HCT116 (cell line): ENCODE data around the gene C19orf38. TPM values are rescaled to one million over a fixed set of nuclear protein-coding genes. Genes with fewer than 3 reads are reported as not detected.

Experiments
- ATAC-seq: fragments of 200-7000 bp; cut with Tn5 transposase; 2 replicates; pipeline ENCODE4 v1.9.1; 2020; ENCODE audit warnings: mild to moderate bottlenecking, moderate library complexity
- BruUV-seq: library from RNA; stranded (reverse); fragments of 400-500 nt; replicated peaks from 2 replicates; lab custom pipeline; 2021; lab: Mats Ljungman, UMichigan
- CTCF ChIA-PET: fragments of 300-600 bp; sonication (Branson Sonifier 250); formaldehyde crosslinking; loops from one replicate; lab custom pipeline; 2021; ENCODE audit warnings: antibody characterized with exemption; lab: Charles Lee
- POLR2A ChIA-PET: fragments of 300-600, 350-600 bp; sonication (Branson Sonifier 250); formaldehyde crosslinking; loops from one replicate; lab custom pipeline; 2021; ENCODE audit warnings: antibody characterized with exemption; lab: Charles Lee
- RAD21 ChIA-PET, 2 experiments: fragments of 300-600 bp; sonication (Branson Sonifier 250); formaldehyde crosslinking; loops; one replicate each; lab custom pipeline; 2023; ENCODE audit warnings: low total read pairs in 2 of 2; ENCODE audit not compliant: uncharacterized antibody in 2 of 2, unreplicated experiment in 2 of 2, low non-redundant PET in 1 of 2; lab: Charles Lee
- DNase-seq: peaks from one replicate; pipeline ENCODE4 v3.0.0-alpha.2; 2010; ENCODE audit warnings: low read depth, low spot score
- H2AFZ ChIP-seq: fragments of 200-600 bp; shearing (Covaris generic), sonication (generic); 2 replicates; pipeline ENCODE4 v1.6.1; 2017; ENCODE audit warnings: low read depth, mixed run types, mixed read lengths, antibody characterized with exemption, low read length; ENCODE audit not compliant: poor library complexity, severe bottlenecking
- H3K27ac ChIP-seq: 2 replicates; pipeline ENCODE4 v1.5.1; 2012; ENCODE audit warnings: low read depth, low read length
- H3K27me3 ChIP-seq: fragments of 200-600 bp; sonication (generic); 2 replicates; pipeline ENCODE4 v1.6.1; 2016; ENCODE audit warnings: mixed run types, low read length, mixed read lengths; ENCODE audit not compliant: insufficient read depth
- H3K36me3 ChIP-seq, 2 experiments: fragments of 200-500 bp in 1 of 2; fragments of 200-600 bp in 1 of 2; sonication (Bioruptor generic) in 1 of 2; sonication (generic) in 1 of 2; 2 replicates each; pipeline versions ENCODE4 v1.5.1 to v1.6.1; 2014 to 2016; ENCODE audit warnings: low read length in 2 of 2, inconsistent platforms in 1 of 2, mixed read lengths in 1 of 2, mixed run types in 1 of 2; ENCODE audit not compliant: insufficient read depth in 2 of 2, control insufficient read depth in 1 of 2
- H3K4me1 ChIP-seq, 2 experiments: fragments of 200-600 bp in 1 of 2; sonication (generic) in 1 of 2; 2 replicates each; pipeline versions ENCODE4 v1.5.1 to v1.6.1; 2012 to 2017; ENCODE audit warnings: low read length in 2 of 2, inconsistent platforms in 1 of 2, mild to moderate bottlenecking in 1 of 2, mixed read lengths in 1 of 2, mixed run types in 1 of 2, moderate library complexity in 1 of 2; ENCODE audit not compliant: insufficient read depth in 2 of 2, control insufficient read depth in 1 of 2
- H3K4me2 ChIP-seq: fragments of 200-600 bp; sonication (generic); 2 replicates; pipeline ENCODE4 v1.6.1; 2017; ENCODE audit warnings: mixed run types, low read length, mixed read lengths
- H3K4me3 ChIP-seq, 2 experiments: fragments of 200-600 bp in 1 of 2; sonication (generic) in 1 of 2; replicated peaks in 1 of 2; 2 replicates each; pipeline ENCODE4 v1.5.1; 2011 to 2016; ENCODE audit warnings: low read length in 2 of 2, control low read depth in 1 of 2, low read depth in 1 of 2, mild to moderate bottlenecking in 1 of 2, mixed read lengths in 1 of 2, mixed run types in 1 of 2
- H3K79me2 ChIP-seq: fragments of 200-600 bp; sonication (generic); 2 replicates; pipeline ENCODE4 v1.6.1; 2017; ENCODE audit warnings: mild to moderate bottlenecking, mixed run types, low read length, moderate library complexity, mixed read lengths; ENCODE audit not compliant: insufficient read depth
- H3K9ac ChIP-seq: fragments of 200-600 bp; sonication (generic); 2 replicates; pipeline ENCODE4 v1.6.1; 2016; ENCODE audit warnings: low read length, mixed read lengths
- H3K9me2 ChIP-seq: fragments of 200-600 bp; sonication (generic), shearing (Covaris generic); 2 replicates; pipeline ENCODE4 v1.6.1; 2017; ENCODE audit warnings: mixed run types, mild to moderate bottlenecking, moderate library complexity; ENCODE audit not compliant: insufficient read depth
- H3K9me3 ChIP-seq, 2 experiments: fragments of 200-500 bp in 1 of 2; fragments of 200-600 bp in 1 of 2; sonication (Bioruptor generic) in 1 of 2; sonication (generic) in 1 of 2; 2 replicates each; pipeline ENCODE4 v1.6.1; 2014 to 2017; ENCODE audit warnings: low read length in 2 of 2, mixed read lengths in 2 of 2, inconsistent platforms in 1 of 2, low read depth in 1 of 2, mild to moderate bottlenecking in 1 of 2, mixed run types in 1 of 2, moderate library complexity in 1 of 2; ENCODE audit not compliant: control insufficient read depth in 1 of 2, insufficient read depth in 1 of 2
- H4K20me1 ChIP-seq: fragments of 200-600 bp; sonication (generic), shearing (Covaris generic); 2 replicates; pipeline ENCODE4 v1.6.1; 2017; ENCODE audit warnings: mixed run types, mild to moderate bottlenecking, moderate library complexity; ENCODE audit not compliant: insufficient read depth
- CBX3 ChIP-seq: IDR thresholded peaks from 2 replicates; pipeline ENCODE4 v1.6.1; 2012; ENCODE audit warnings: low read depth
- CEBPB ChIP-seq: IDR thresholded peaks from 2 replicates; pipeline ENCODE4 v1.6.1; 2012; ENCODE audit warnings: low read depth
- EGR1 ChIP-seq: IDR thresholded peaks from 2 replicates; pipeline ENCODE4 v1.6.1; 2012; ENCODE audit warnings: low read depth
- ELF1 ChIP-seq: IDR thresholded peaks from 2 replicates; pipeline ENCODE4 v1.6.1; 2012; ENCODE audit warnings: low read depth, borderline replicate concordance
- FOSL1 ChIP-seq: IDR thresholded peaks from 2 replicates; pipeline ENCODE4 v1.6.1; 2012; ENCODE audit warnings: low read depth
- JUND ChIP-seq: IDR thresholded peaks from 2 replicates; pipeline ENCODE4 v1.6.1; 2012
- POLR2AphosphoS5 ChIP-seq: IDR thresholded peaks from 2 replicates; pipeline ENCODE4 v1.6.1; 2011; ENCODE audit warnings: mild to moderate bottlenecking, low read depth, low read length, moderate library complexity
- SP1 ChIP-seq: IDR thresholded peaks from 2 replicates; pipeline ENCODE4 v1.6.1; 2012; ENCODE audit warnings: low read depth
- SRF ChIP-seq: IDR thresholded peaks from 2 replicates; pipeline ENCODE4 v1.6.1; 2012; ENCODE audit warnings: low read depth
- TCF7L2 ChIP-seq: IDR thresholded peaks from 2 replicates; pipeline ENCODE4 v1.7.0; 2011; ENCODE audit warnings: borderline replicate concordance, inconsistent platforms; ENCODE audit not compliant: insufficient read depth, insufficient read length; ENCODE audit errors: extremely low read depth
- intact Hi-C: fragments of 100-400 bp; cut with micrococcal nuclease; formaldehyde crosslinking; loops from 2 replicates; pipeline ENCODE4 v1.10.0; 2022
- total RNA-seq: library from RNA; stranded (reverse); gene quantifications from one replicate; pipeline ENCODE4 v1.2.1, GENCODE V29; 2021; ENCODE audit not compliant: unreplicated experiment
- TF ChIP-seq, protein P1 (sequence below): IDR thresholded peaks from 2 replicates; pipeline ENCODE4 v1.6.1; 2012
- TF ChIP-seq, protein P2 (sequence below), 3 experiments: fragments of 200-600 bp in 1 of 3; sonication (generic) in 1 of 3; IDR thresholded peaks in 2 of 3; conservative IDR thresholded peaks in 1 of 3; 2 replicates each; pipeline ENCODE4 v1.5.1; 2012 to 2017; ENCODE audit warnings: low read depth in 2 of 3, low read length in 2 of 3, antibody characterized with exemption in 1 of 3, borderline replicate concordance in 1 of 3, control low read depth in 1 of 3, mild to moderate bottlenecking in 1 of 3, mixed read lengths in 1 of 3, mixed run types in 1 of 3, moderate library complexity in 1 of 3; ENCODE audit not compliant: insufficient read depth in 1 of 3
- TF ChIP-seq, protein P3 (sequence below): IDR thresholded peaks from 2 replicates; pipeline ENCODE4 v1.6.1; 2012; ENCODE audit warnings: low read depth

Gene C19orf38
- total RNA-seq, 1 experiment from 2014 or later = 0.74 TPM

DNA sequence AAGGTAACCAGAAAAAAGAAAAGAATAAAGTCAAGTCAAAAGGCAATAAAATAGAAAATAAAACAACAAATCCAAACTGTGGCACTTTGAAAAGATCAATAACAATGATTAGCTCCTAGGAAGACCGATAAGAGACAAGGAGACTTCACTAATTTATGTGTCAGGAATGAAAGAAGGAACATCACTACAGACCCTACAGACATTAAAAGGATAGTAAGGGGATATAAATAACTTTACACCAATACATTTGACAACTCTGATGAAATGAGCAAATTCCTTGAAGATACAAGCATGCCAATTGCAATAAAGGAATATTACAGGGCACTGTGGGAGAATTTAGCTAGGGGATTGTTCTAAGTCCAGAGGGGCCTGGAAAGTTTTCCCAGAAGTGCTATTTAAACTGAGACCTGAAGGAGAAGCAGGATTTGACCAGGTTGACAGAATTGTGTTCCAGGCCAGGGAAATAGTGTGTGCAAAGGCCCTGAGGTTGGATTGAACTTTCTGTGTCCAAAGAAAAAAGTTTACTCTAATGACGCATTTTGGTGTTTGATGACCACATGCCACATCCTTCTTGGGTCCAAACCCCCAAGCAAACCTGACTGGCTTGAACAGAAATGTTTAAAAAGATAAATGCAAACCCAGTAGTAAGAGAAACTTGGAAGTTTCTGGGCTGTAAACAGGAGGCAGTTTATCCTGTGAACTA is 1.6 kb upstream of the C19orf38 start:
- Histone ChIP-seq H4K20me1 (no peaks in the 10 kb centered on the region), H3K9ac (no peak overlapping the region), H2AFZ (no peak overlapping the region), H3K79me2 (no peaks in the 10 kb centered on the region), H3K27ac (no peak overlapping the region), H3K9me3 (no peaks in the 10 kb centered on the region), H3K36me3 (no peaks in the 10 kb centered on the region), H3K9me2 (no peaks in the 10 kb centered on the region)
- RAD21 ChIA-PET = no interaction called here
- BruUV-seq = no TSS peak
- POLR2A ChIA-PET = interaction anchor here (0.9 kb wide), 1 partner anchor 11 kb away, joined by 3 read pairs; the partner anchor contains the start of gene TMED1
- TF ChIP-seq FOSL1 = no peak
- no peak for TF ChIP-seq CEBPB
- no peak for TF ChIP-seq TCF7L2
- TF ChIP-seq SRF = no peak
- TF ChIP-seq EGR1 = no peak
- TF ChIP-seq, all 23 proteins: peak for 0
- Histone ChIP-seq H3K27me3 (no peaks in the 10 kb centered on the region), H3K4me3 (no peak overlapping the region), H3K4me2 (no peak overlapping the region), H3K4me1 (no peaks in the 10 kb centered on the region)
- intact Hi-C loops = no loop called here
- DNase-seq (no peak), ATAC-seq (no peak)
- CTCF ChIA-PET = interaction anchor here (1.3 to 2.8 kb wide), 5 partner anchors 9 to 17 kb away, joined by 3 to 11 read pairs (median 7); partner anchors contain the start of gene TMED1

DNA sequence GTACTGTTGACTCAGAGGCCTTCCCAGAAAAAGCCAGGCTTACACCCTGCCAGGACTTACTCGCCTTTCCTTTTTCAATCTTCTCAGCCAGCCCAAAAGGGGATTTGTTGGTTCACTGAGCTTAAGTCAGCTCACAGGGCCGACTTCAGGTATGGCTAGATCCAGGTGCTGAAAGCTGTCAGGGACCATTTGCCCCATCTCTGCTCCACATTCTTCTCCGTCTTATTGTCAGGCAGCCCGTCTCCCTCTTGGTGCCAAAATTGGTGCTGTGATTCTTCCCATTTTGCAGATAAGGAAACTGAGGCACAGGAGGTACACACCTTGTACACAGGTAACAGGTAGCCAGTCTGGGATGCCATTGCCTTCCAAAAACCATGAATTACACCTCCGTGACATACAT is 2.4 kb downstream of the C19orf38 start:
- no peak overlapping the region for H3K9ac ChIP-seq
- H3K36me3 ChIP-seq = no peaks in the 10 kb centered on the region
- no peak overlapping the region for H3K27ac ChIP-seq
- H3K9me3 ChIP-seq = no peaks in the 10 kb centered on the region
- no peak overlapping the region for H2AFZ ChIP-seq
- CTCF ChIA-PET = interaction anchor here (0.8 to 2.0 kb wide), 2 partner anchors 10 to 14 kb away, joined by 3 to 10 read pairs; no protein-coding TSS in a partner anchor
- no peaks in the 10 kb centered on the region for H3K27me3 ChIP-seq
- intact Hi-C loops = no loop called here
- H3K4me1 ChIP-seq = peaks cover 2 to 12% of the 10 kb centered on the region in 2 experiments; a peak in 2 of 4 replicates
- POLR2A ChIA-PET = interaction anchor here (1.1 to 1.2 kb wide), 2 partner anchors 11 to 15 kb away, joined by 3 to 4 read pairs; partner anchors contain the start of gene TMED1
- H3K4me2 ChIP-seq = no peak overlapping the region
- BruUV-seq = no TSS peak
- RAD21 ChIA-PET = no interaction called here
- H3K4me3 ChIP-seq = no peak overlapping the region
- DNase-seq = no peak
- H3K79me2 ChIP-seq = no peaks in the 10 kb centered on the region
- H4K20me1 ChIP-seq = no peaks in the 10 kb centered on the region
- no peak for ATAC-seq
- H3K9me2 ChIP-seq = no peaks in the 10 kb centered on the region
- TF ChIP-seq JUND (no peak), EGR1 (no peak), ELF1 (no peak), TCF7L2 (no peak), CEBPB (no peak), FOSL1 (no peak), SRF (no peak), CBX3 (no peak), SP1 (no peak), POLR2AphosphoS5 (no peak)
- TF ChIP-seq, protein P1, sequence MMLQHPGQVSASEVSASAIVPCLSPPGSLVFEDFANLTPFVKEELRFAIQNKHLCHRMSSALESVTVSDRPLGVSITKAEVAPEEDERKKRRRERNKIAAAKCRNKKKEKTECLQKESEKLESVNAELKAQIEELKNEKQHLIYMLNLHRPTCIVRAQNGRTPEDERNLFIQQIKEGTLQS = no peak
- TF ChIP-seq, protein P2, sequence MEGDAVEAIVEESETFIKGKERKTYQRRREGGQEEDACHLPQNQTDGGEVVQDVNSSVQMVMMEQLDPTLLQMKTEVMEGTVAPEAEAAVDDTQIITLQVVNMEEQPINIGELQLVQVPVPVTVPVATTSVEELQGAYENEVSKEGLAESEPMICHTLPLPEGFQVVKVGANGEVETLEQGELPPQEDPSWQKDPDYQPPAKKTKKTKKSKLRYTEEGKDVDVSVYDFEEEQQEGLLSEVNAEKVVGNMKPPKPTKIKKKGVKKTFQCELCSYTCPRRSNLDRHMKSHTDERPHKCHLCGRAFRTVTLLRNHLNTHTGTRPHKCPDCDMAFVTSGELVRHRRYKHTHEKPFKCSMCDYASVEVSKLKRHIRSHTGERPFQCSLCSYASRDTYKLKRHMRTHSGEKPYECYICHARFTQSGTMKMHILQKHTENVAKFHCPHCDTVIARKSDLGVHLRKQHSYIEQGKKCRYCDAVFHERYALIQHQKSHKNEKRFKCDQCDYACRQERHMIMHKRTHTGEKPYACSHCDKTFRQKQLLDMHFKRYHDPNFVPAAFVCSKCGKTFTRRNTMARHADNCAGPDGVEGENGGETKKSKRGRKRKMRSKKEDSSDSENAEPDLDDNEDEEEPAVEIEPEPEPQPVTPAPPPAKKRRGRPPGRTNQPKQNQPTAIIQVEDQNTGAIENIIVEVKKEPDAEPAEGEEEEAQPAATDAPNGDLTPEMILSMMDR (IDR thresholded peaks at IDR 0.05 in 2 of 3, conservative IDR thresholded peaks at IDR 0.05 in 1 of 3; ENCODE audit: borderline replicate concordance in 1 of 3, insufficient read depth in 1 of 3, low read depth in 2 of 3, low read length in 2 of 3) = no peak
- TF ChIP-seq, protein P3, sequence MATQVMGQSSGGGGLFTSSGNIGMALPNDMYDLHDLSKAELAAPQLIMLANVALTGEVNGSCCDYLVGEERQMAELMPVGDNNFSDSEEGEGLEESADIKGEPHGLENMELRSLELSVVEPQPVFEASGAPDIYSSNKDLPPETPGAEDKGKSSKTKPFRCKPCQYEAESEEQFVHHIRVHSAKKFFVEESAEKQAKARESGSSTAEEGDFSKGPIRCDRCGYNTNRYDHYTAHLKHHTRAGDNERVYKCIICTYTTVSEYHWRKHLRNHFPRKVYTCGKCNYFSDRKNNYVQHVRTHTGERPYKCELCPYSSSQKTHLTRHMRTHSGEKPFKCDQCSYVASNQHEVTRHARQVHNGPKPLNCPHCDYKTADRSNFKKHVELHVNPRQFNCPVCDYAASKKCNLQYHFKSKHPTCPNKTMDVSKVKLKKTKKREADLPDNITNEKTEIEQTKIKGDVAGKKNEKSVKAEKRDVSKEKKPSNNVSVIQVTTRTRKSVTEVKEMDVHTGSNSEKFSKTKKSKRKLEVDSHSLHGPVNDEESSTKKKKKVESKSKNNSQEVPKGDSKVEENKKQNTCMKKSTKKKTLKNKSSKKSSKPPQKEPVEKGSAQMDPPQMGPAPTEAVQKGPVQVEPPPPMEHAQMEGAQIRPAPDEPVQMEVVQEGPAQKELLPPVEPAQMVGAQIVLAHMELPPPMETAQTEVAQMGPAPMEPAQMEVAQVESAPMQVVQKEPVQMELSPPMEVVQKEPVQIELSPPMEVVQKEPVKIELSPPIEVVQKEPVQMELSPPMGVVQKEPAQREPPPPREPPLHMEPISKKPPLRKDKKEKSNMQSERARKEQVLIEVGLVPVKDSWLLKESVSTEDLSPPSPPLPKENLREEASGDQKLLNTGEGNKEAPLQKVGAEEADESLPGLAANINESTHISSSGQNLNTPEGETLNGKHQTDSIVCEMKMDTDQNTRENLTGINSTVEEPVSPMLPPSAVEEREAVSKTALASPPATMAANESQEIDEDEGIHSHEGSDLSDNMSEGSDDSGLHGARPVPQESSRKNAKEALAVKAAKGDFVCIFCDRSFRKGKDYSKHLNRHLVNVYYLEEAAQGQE = no peak
